Upper lobe of left lung (tissue), 4 donors: ENCODE results near the gene PRSS36.

Source experiments
- POLR2AphosphoS5 ChIP-seq, 2 donors: sonication (generic); formaldehyde crosslinking; IDR thresholded peaks; one replicate each; pipeline ENCODE4 v1.5.1; 2017; ENCODE audit warnings: antibody characterized with exemption in 2 of 2
- TF ChIP-seq, protein P1 (sequence below), 6 experiments: fragments of 450-650 bp in 4 of 6; fragments of 200-600 bp in 2 of 6; sonication (generic) in 2 of 6; IDR thresholded peaks; one replicate each; pipeline ENCODE4 v1.5.1; 2016 to 2019; ENCODE audit warnings: antibody characterized with exemption in 6 of 6

DNA sequence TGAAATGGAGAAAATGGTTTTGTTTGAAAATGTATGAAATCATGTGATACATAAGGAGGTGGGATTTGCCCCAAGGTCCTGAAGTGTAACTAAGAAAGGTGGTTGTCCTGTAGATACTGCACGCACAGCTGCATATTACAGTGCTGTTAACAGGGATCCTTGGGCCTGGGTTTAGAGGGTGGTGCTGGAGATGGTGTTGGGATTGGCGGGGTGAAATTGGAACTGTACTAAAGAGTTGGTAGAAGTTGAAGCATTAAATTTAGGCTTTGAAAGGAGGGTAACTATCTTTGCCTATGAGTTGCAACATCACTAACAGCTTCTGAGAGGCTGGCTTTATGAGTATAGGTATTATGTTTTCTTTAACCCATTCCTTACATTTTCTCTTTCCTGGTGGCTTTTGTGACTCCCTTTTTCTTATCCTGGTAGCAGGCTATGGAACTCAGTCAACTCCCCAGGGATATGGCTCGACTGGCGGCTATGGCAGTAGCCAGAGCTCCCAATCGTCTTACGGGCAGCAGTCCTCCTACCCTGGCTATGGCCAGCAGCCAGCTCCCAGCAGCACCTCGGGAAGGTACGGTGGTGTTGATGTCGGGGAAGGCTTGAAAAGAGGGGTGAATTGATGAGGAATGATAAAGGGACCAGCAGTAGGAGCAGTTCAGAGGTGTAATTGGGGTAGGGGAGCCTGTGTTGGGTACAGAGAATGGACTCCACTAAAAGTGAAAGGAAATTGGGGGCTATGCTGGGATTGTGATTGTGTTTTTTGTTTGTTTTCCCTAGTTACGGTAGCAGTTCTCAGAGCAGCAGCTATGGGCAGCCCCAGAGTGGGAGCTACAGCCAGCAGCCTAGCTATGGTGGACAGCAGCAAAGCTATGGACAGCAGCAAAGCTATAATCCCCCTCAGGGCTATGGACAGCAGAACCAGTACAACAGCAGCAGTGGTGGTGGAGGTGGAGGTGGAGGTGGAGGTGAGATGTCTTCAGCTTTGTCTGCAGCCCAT, 33.9 kb upstream of the PRSS36 start:
- TF ChIP-seq, protein P1, sequence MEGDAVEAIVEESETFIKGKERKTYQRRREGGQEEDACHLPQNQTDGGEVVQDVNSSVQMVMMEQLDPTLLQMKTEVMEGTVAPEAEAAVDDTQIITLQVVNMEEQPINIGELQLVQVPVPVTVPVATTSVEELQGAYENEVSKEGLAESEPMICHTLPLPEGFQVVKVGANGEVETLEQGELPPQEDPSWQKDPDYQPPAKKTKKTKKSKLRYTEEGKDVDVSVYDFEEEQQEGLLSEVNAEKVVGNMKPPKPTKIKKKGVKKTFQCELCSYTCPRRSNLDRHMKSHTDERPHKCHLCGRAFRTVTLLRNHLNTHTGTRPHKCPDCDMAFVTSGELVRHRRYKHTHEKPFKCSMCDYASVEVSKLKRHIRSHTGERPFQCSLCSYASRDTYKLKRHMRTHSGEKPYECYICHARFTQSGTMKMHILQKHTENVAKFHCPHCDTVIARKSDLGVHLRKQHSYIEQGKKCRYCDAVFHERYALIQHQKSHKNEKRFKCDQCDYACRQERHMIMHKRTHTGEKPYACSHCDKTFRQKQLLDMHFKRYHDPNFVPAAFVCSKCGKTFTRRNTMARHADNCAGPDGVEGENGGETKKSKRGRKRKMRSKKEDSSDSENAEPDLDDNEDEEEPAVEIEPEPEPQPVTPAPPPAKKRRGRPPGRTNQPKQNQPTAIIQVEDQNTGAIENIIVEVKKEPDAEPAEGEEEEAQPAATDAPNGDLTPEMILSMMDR (IDR thresholded peaks at IDR 0.05), result no peak
- TF ChIP-seq POLR2AphosphoS5 (IDR thresholded peaks at IDR 0.05), result no peak
